AG04449 (cell line): ENCODE results near the gene CEP164.

ENCODE experiments used
- CTCF ChIA-PET: fragments of 350-600 bp; formaldehyde crosslinking; extraction: SDS; loops from one replicate; lab custom pipeline; 2021; ENCODE audit warnings: antibody characterized with exemption; lab: Yijun Ruan, JAX
- POLR2A ChIA-PET: fragments of 400-600, 350-600 bp; formaldehyde crosslinking; extraction: SDS; loops from one replicate; lab custom pipeline; 2020; ENCODE audit warnings: antibody characterized with exemption, inconsistent platforms; lab: Yijun Ruan, JAX
- DNase-seq: peaks from one replicate; pipeline ENCODE4 v3.0.0-alpha.2; 2010; ENCODE audit warnings: low read depth, low spot score
- H3K4me3 ChIP-seq: 2 replicates; pipeline ENCODE4 v1.5.1; 2011; ENCODE audit warnings: low read depth, mild to moderate bottlenecking, control low read depth, low read length
- TF ChIP-seq, protein P1 (sequence below): IDR thresholded peaks from one replicate; pipeline ENCODE4 v1.5.1; 2011; ENCODE audit warnings: mild to moderate bottlenecking, moderate library complexity, low read length, control low read depth, inconsistent platforms; ENCODE audit not compliant: insufficient read depth; ENCODE audit errors: missing control alignments

CEP164 gene

GRCh38 chr11:117282956-117283355, 44.7 kb upstream of the CEP164 start:
- DNase-seq = no peak
- POLR2A ChIA-PET = no interaction called here
- TF ChIP-seq, protein P1, sequence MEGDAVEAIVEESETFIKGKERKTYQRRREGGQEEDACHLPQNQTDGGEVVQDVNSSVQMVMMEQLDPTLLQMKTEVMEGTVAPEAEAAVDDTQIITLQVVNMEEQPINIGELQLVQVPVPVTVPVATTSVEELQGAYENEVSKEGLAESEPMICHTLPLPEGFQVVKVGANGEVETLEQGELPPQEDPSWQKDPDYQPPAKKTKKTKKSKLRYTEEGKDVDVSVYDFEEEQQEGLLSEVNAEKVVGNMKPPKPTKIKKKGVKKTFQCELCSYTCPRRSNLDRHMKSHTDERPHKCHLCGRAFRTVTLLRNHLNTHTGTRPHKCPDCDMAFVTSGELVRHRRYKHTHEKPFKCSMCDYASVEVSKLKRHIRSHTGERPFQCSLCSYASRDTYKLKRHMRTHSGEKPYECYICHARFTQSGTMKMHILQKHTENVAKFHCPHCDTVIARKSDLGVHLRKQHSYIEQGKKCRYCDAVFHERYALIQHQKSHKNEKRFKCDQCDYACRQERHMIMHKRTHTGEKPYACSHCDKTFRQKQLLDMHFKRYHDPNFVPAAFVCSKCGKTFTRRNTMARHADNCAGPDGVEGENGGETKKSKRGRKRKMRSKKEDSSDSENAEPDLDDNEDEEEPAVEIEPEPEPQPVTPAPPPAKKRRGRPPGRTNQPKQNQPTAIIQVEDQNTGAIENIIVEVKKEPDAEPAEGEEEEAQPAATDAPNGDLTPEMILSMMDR = no peak
- CTCF ChIA-PET = interaction anchor here (1.4 kb wide), 1 partner anchor 42 kb away, joined by 4 read pairs; no protein-coding TSS in a partner anchor
- H3K4me3 ChIP-seq = no peak overlapping the region

GRCh38 chr11:117284053-117284452, 43.6 kb upstream of the CEP164 start:
- no peak for DNase-seq
- TF ChIP-seq, protein P1 = no peak
- POLR2A ChIA-PET = no interaction called here
- no peak overlapping the region for H3K4me3 ChIP-seq
- CTCF ChIA-PET = no interaction called here

DNA sequence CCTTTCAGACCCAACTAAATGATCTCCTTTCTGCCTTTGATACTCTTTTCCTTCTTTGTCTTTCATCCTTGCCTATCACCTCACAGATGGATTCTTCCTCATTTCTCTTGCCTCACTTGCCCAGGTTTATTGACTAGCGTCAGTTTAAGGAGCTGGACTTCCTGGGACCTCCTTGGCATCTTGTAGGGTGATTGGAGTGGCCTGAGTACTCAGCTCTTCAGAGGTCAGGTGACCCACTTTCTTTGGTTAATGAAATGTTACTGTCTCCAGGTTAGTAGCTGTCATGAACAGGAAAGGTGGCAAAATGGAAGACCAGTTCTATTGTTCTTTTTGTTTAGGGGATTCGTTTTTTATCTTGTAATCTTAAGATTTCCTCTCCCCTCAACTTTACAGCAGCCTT, 41.1 kb upstream of the CEP164 start:
- H3K4me3 ChIP-seq = no peak overlapping the region
- no peak for DNase-seq
- ChIA-PET POLR2A (no interaction called here), CTCF (interaction anchor here (0.8 kb wide), 1 partner anchor 55 kb away, joined by 3 read pairs; the partner anchor contains the start of genes PCSK7 and RNF214)
- TF ChIP-seq, protein P1 = no peak

- CTCF ChIA-PET = interaction anchor here (1.2 kb wide), 1 partner anchor 15 kb away, joined by 4 read pairs; no protein-coding TSS in a partner anchor
- TF ChIP-seq, protein P1 = no peak
Observed at GRCh38 chr11:117287668-117288067, 40.0 kb upstream of the CEP164 start.

GRCh38 chr11:117289795-117290194, 37.9 kb upstream of the CEP164 start:
- ChIA-PET POLR2A (interaction anchor here (0.6 kb wide), 1 partner anchor 474 kb away, joined by 3 read pairs; no protein-coding TSS in a partner anchor), CTCF (no interaction called here)

More at GRCh38 chr11:117287668-117288067, 40.0 kb upstream of the CEP164 start:
- H3K4me3 ChIP-seq = no peak overlapping the region
- no peak for DNase-seq
- POLR2A ChIA-PET = no interaction called here

DNA sequence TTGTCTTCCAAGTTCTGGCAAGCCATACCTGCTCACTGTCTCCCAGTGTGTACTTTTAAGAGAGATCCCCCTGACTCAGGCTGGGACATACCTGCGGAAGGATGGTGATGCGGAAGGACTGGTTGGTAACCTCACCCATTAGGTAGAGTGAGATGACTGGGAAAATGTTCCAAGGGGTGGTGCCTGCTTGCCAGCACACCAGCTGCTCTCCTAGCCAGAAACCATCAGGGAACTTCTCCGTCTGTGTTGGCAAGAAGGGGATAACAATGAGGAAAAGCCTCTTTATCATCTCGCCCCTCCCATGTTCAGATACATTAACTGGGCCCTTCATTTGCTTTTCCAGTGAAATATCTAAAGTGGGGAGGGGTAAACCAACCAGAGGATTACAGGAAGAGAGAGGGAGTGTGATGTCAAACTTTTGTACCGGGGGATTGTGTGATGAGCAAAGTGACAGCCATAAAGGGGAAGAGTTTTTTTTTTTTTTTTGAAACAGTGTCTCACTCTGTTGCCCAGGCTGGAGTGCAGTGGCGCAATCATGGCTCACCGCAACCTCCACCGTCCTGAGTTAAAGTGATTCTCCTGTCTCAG, 36.8 kb upstream of the CEP164 start, which contains the start of gene BACE1-AS:
BACE1-AS (plus strand) TSS at position 538 of the 588 bp plus-strand sequence.
- CTCF ChIA-PET = no interaction called here
- no peak within 1 kb of the TSS for H3K4me3 ChIP-seq
- POLR2A ChIA-PET = no interaction called here
- TF ChIP-seq, protein P1 = no peak
- no peak for DNase-seq

More at GRCh38 chr11:117289795-117290194, 37.9 kb upstream of the CEP164 start:
- TF ChIP-seq, protein P1 = no peak
- no peak overlapping the region for H3K4me3 ChIP-seq
- no peak for DNase-seq
